ENCODE results near the gene SAFB2.

The SAFB2 gene

GRCh38 chr19:5578097-5578846, 44.3 kb downstream of the SAFB2 start:
- peak; percentile 57 for DNase-seq

- DNase-seq = no peak
Measured at GRCh38 chr19:5575590-5575989, 47.0 kb downstream of the SAFB2 start.

GRCh38 chr19:5572556-5573286, 49.9 kb downstream of the SAFB2 start:
- DNase-seq = no peak

GRCh38 chr19:5571777-5572176, 50.8 kb downstream of the SAFB2 start:
- DNase-seq = no peak

- no peak for DNase-seq
Measured at GRCh38 chr19:5567970-5568407, 54.6 kb downstream of the SAFB2 start.

- no peak for DNase-seq
Measured at GRCh38 chr19:5567360-5567969, 55.1 kb downstream of the SAFB2 start, which contains the start of gene TINCR. Gene TINCR, minus strand, starts transcription at chr19:5567953.

GRCh38 chr19:5564930-5565329, 57.6 kb downstream of the SAFB2 start:
- no peak for DNase-seq

- no peak for DNase-seq
Measured at GRCh38 chr19:5563935-5564612, 58.5 kb downstream of the SAFB2 start.

GRCh38 chr19:5563008-5563431, 59.6 kb downstream of the SAFB2 start:
- DNase-seq = no peak

GRCh38 chr19:5562280-5562679, 60.3 kb downstream of the SAFB2 start:
- DNase-seq = no peak

- DNase-seq = no peak
Measured at GRCh38 chr19:5561559-5561958, 61.0 kb downstream of the SAFB2 start.

- no peak for DNase-seq
Measured at GRCh38 chr19:5560156-5560555, 62.4 kb downstream of the SAFB2 start.

- no peak for DNase-seq
Measured at GRCh38 chr19:5559804-5560133, 62.8 kb downstream of the SAFB2 start.

- DNase-seq = no peak
Measured at GRCh38 chr19:5558101-5558621, 64.4 kb downstream of the SAFB2 start.

GRCh38 chr19:5557691-5558090, 64.9 kb downstream of the SAFB2 start:
- no peak for DNase-seq

GRCh38 chr19:5554828-5555227, 67.7 kb downstream of the SAFB2 start:
- DNase-seq = no peak

- DNase-seq = no peak
Measured at GRCh38 chr19:5553892-5554291, 68.7 kb downstream of the SAFB2 start.

- no peak for DNase-seq
Measured at GRCh38 chr19:5547881-5548280, 74.7 kb downstream of the SAFB2 start.

GRCh38 chr19:5545984-5546383, 76.6 kb downstream of the SAFB2 start:
- no peak for DNase-seq

- DNase-seq = no peak
Measured at GRCh38 chr19:5545051-5545450, 77.5 kb downstream of the SAFB2 start.

- DNase-seq = peak; percentile 25
Measured at GRCh38 chr19:5542665-5543064, 79.9 kb downstream of the SAFB2 start.

- no peak for DNase-seq
Measured at GRCh38 chr19:5541456-5541855, 81.1 kb downstream of the SAFB2 start.

- no peak for DNase-seq
Measured at GRCh38 chr19:5540208-5540607, 82.4 kb downstream of the SAFB2 start.
